ES-I3 (cell line): ENCODE data around the gene HAUS5.
A peak's percentile ranks its signal among the peaks of the same experiment; 100 is the strongest.

Experiments used
- H3K36me3 ChIP-seq: 2 replicates; pipeline ENCODE4 v1.6.1; 2013; ENCODE audit warnings: mild to moderate bottlenecking, low read length, control low read depth, moderate library complexity; ENCODE audit not compliant: insufficient read depth
- H3K4me1 ChIP-seq: 2 replicates; pipeline ENCODE4 v1.6.1; 2013; ENCODE audit warnings: mild to moderate bottlenecking, control low read depth, low read length; ENCODE audit not compliant: insufficient read depth
- H3K9ac ChIP-seq: 2 replicates; pipeline ENCODE4 v1.6.1; 2013; ENCODE audit warnings: low read depth, mild to moderate bottlenecking, low read length, moderate library complexity
- H3K9me3 ChIP-seq: 2 replicates; pipeline ENCODE4 v1.6.1; 2013; ENCODE audit warnings: mild to moderate bottlenecking, low read length, moderate library complexity; ENCODE audit not compliant: control insufficient read depth, insufficient read depth

The HAUS5 gene

GRCh38 chr19:35621708-35622107, 9.2 kb downstream of the HAUS5 start:
- Histone ChIP-seq H3K9ac (no peak overlapping the region), H3K36me3 (0 out of 2 replicates have a peak, but pooled peaks cover 3% of the 10 kb centered on the region), H3K4me1 (no peaks in the 10 kb centered on the region), H3K9me3 (no peaks in the 10 kb centered on the region)

GRCh38 chr19:35622750-35623149, 10.2 kb downstream of the HAUS5 start:
- Histone ChIP-seq H3K36me3 (0 out of 2 replicates have a peak, but pooled peaks cover under 1% of the 10 kb centered on the region), H3K4me1 (no peaks in the 10 kb centered on the region), H3K9me3 (no peaks in the 10 kb centered on the region), H3K9ac (no peak overlapping the region)

- H3K9ac ChIP-seq: no peak overlapping the region
- no peaks in the 10 kb centered on the region for H3K9me3 ChIP-seq
- H3K36me3 ChIP-seq: no peaks in the 10 kb centered on the region
- no peaks in the 10 kb centered on the region for H3K4me1 ChIP-seq
Observed at GRCh38 chr19:35623327-35624010, 10.9 kb downstream of the HAUS5 start.

- Histone ChIP-seq H3K9ac (peak overlapping the region; percentile 65), H3K36me3 (peaks cover 4% of the 10 kb centered on the region; the same call in 1 of the 2 replicates)
Observed at GRCh38 chr19:35628264-35628564, 15.7 kb downstream of the HAUS5 start.

GRCh38 chr19:35628565-35629331, 16.2 kb downstream of the HAUS5 start, which contains the start of gene RBM42:
RBM42 (plus strand) TSS chr19:35629036; CDS start chr19:35629154, 118 bp downstream.
- Histone ChIP-seq H3K36me3 (peaks cover 4% of the 10 kb centered on the region; the same call in 1 of the 2 replicates), H3K9me3 (no peaks in the 10 kb centered on the region), H3K9ac (peak within 1 kb of the TSS; percentile 87), H3K4me1 (no peaks in the 10 kb centered on the region)

More at GRCh38 chr19:35628264-35628564, 15.7 kb downstream of the HAUS5 start:
- H3K4me1 ChIP-seq: no peaks in the 10 kb centered on the region
- H3K9me3 ChIP-seq: no peaks in the 10 kb centered on the region

GRCh38 chr19:35629332-35629633, 16.7 kb downstream of the HAUS5 start:
- H3K36me3 ChIP-seq: peaks cover 4% of the 10 kb centered on the region; the same call in 1 of the 2 replicates
- no peaks in the 10 kb centered on the region for H3K4me1 ChIP-seq

GRCh38 chr19:35633727-35634440, 21.3 kb downstream of the HAUS5 start:
- peaks cover 10% of the 10 kb centered on the region for H3K36me3 ChIP-seq
- H3K9me3 ChIP-seq: no peaks in the 10 kb centered on the region
- H3K9ac ChIP-seq: no peak overlapping the region

More at GRCh38 chr19:35629332-35629633, 16.7 kb downstream of the HAUS5 start:
- no peaks in the 10 kb centered on the region for H3K9me3 ChIP-seq
- H3K9ac ChIP-seq: peak overlapping the region; percentile 87

GRCh38 chr19:35636651-35637050, 24.1 kb downstream of the HAUS5 start:
- Histone ChIP-seq H3K9ac (no peak overlapping the region), H3K36me3 (peaks cover 6% of the 10 kb centered on the region), H3K9me3 (no peaks in the 10 kb centered on the region), H3K4me1 (peaks cover 12% of the 10 kb centered on the region)

More at GRCh38 chr19:35633727-35634440, 21.3 kb downstream of the HAUS5 start:
- no peaks in the 10 kb centered on the region for H3K4me1 ChIP-seq

- peaks cover 6% of the 10 kb centered on the region for H3K36me3 ChIP-seq
Observed at GRCh38 chr19:35637165-35637564, 24.6 kb downstream of the HAUS5 start.

GRCh38 chr19:35639321-35639639, 26.7 kb downstream of the HAUS5 start:
- no peak overlapping the region for H3K9ac ChIP-seq
- H3K9me3 ChIP-seq: no peaks in the 10 kb centered on the region
- peaks cover 16% of the 10 kb centered on the region for H3K4me1 ChIP-seq
- peaks cover 6% of the 10 kb centered on the region; the same call in 1 of the 2 replicates for H3K36me3 ChIP-seq

More at GRCh38 chr19:35637165-35637564, 24.6 kb downstream of the HAUS5 start:
- Histone ChIP-seq H3K9ac (no peak overlapping the region), H3K4me1 (peaks cover 15% of the 10 kb centered on the region), H3K9me3 (no peaks in the 10 kb centered on the region)

- Histone ChIP-seq H3K9me3 (no peaks in the 10 kb centered on the region), H3K36me3 (peaks cover 6% of the 10 kb centered on the region; the same call in 1 of the 2 replicates), H3K9ac (no peak overlapping the region), H3K4me1 (peaks cover 16% of the 10 kb centered on the region)
Observed at GRCh38 chr19:35639863-35640262, 27.3 kb downstream of the HAUS5 start.

GRCh38 chr19:35641515-35642151, 29.1 kb downstream of the HAUS5 start, which contains the start of gene ETV2:
ETV2 (plus strand) TSS chr19:35641745; CDS start chr19:35642461, 716 bp downstream.
- H3K4me1 ChIP-seq: peaks cover 16% of the 10 kb centered on the region
- no peaks in the 10 kb centered on the region for H3K9me3 ChIP-seq
- H3K9ac ChIP-seq: peak within 1 kb of the TSS; percentile 79; the same call in 1 of the 2 replicates
- H3K36me3 ChIP-seq: peaks cover 3% of the 10 kb centered on the region; the same call in 1 of the 2 replicates

GRCh38 chr19:35642312-35642711, 29.8 kb downstream of the HAUS5 start:
- H3K9ac ChIP-seq: peak overlapping the region; percentile 79; the same call in 1 of the 2 replicates
- no peaks in the 10 kb centered on the region for H3K9me3 ChIP-seq
- H3K36me3 ChIP-seq: no peaks in the 10 kb centered on the region; the same call in 1 of the 2 replicates
- H3K4me1 ChIP-seq: peaks cover 16% of the 10 kb centered on the region

- H3K9me3 ChIP-seq: no peaks in the 10 kb centered on the region
- no peaks in the 10 kb centered on the region for H3K36me3 ChIP-seq
- peak overlapping the region; percentile 79 for H3K9ac ChIP-seq
- peaks cover 16% of the 10 kb centered on the region for H3K4me1 ChIP-seq
Observed at GRCh38 chr19:35642798-35643254, 30.3 kb downstream of the HAUS5 start.
